GM21528 (cell line): ENCODE data around the gene ABCF1.

Experiments
- ATAC-seq: cut with Tn5 transposase; IDR thresholded peaks from one replicate; pipeline ENCODE4 v1.9.1; 2021; ENCODE audit warnings: mild to moderate bottlenecking, moderate library complexity; ENCODE audit not compliant: unreplicated experiment, low FRiP score

Gene ABCF1

DNA sequence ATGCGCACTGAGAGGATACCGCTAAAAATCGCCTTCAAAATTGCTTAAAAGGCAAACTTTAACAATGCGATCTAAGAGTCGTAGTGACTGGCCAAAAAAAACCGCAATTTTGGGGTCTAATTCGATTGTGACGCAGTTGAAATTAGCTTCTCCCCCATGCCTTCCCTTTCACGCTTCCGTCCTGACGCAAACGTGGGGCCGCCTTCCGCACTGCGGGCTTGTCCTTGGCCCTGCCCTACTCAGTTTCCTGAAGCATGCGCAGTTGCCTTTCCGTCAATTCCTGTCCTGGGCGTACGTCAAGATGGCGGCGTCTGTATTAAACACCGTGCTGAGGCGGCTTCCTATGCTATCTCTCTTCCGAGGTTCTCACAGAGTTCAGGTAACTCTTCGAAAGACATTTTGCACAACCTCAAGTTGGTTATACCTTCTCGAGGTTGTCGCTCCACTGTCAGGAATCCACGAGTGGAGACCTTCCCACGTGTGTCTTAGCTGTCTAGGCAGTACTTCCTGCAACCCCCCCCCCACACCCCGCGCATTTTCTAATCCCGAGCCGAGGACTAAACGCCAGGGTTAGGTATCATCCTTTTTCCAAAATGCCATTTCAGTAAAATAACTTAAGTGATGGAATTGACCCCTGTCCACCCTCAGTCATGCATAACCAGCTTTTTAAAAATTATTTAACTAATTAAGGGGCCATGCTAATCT lies 46.5 kb downstream of the ABCF1 start, which contains the start of gene MRPS18B:
Gene MRPS18B, plus strand, starts transcription at position 276 of the 705 bp plus-strand sequence. Its CDS starts 26 bp downstream, at position 302.
- peak; percentile 78 for ATAC-seq

GRCh38 chr6:30618270-30618797 lies 47.1 kb downstream of the ABCF1 start:
- no peak for ATAC-seq

GRCh38 chr6:30619561-30619960 lies 48.3 kb downstream of the ABCF1 start:
- ATAC-seq: no peak

GRCh38 chr6:30625511-30625910 lies 54.3 kb downstream of the ABCF1 start:
- ATAC-seq: no peak

GRCh38 chr6:30626484-30627366 lies 55.5 kb downstream of the ABCF1 start, which contains the start of gene ATAT1:
ATAT1 (plus strand) TSS chr6:30626874.
- ATAC-seq: peak; percentile 71

- no peak for ATAC-seq
Measured at GRCh38 chr6:30635834-30636233, 64.6 kb downstream of the ABCF1 start.

- ATAC-seq: no peak
Measured at GRCh38 chr6:30640481-30640880, 69.2 kb downstream of the ABCF1 start.

DNA sequence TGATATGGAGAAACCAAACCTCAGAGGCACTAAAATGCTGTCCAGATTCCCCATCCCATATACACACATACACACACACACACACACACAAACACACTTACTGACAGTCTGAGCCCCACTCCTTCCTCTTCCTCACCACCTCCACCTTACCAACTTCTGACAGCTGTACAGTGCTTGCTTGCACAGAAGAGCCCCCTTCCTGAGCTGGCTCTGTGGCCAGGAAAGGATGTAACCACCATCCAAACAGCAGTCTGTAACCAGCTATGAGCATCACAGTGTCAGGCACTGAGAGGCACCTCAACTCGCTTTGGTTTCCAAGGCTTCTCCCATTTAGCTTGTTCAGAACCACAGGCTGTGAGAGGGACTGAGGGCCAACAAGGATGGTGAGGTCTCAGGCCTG lies 69.8 kb downstream of the ABCF1 start:
- ATAC-seq: no peak
